B cell (primary cell): ENCODE measurements around the gene SLC9A3.

Experiments used
- EZH2 ChIP-seq: IDR thresholded peaks from 2 replicates; pipeline ENCODE4 v1.6.1; 2012; ENCODE audit warnings: borderline replicate concordance, low read depth, mild to moderate bottlenecking, moderate library complexity, low read length; ENCODE audit not compliant: insufficient read depth, poor library complexity, severe bottlenecking
- TF ChIP-seq, protein P1 (sequence below): fragments of 200-600 bp; IDR thresholded peaks from one replicate; pipeline ENCODE4 v1.8.0; 2022; ENCODE audit warnings: antibody characterized with exemption, mild to moderate bottlenecking

GRCh38 chr5:482506-482905 lies 41.7 kb downstream of the SLC9A3 start:
- no peak for TF ChIP-seq EZH2
- TF ChIP-seq, protein P1, sequence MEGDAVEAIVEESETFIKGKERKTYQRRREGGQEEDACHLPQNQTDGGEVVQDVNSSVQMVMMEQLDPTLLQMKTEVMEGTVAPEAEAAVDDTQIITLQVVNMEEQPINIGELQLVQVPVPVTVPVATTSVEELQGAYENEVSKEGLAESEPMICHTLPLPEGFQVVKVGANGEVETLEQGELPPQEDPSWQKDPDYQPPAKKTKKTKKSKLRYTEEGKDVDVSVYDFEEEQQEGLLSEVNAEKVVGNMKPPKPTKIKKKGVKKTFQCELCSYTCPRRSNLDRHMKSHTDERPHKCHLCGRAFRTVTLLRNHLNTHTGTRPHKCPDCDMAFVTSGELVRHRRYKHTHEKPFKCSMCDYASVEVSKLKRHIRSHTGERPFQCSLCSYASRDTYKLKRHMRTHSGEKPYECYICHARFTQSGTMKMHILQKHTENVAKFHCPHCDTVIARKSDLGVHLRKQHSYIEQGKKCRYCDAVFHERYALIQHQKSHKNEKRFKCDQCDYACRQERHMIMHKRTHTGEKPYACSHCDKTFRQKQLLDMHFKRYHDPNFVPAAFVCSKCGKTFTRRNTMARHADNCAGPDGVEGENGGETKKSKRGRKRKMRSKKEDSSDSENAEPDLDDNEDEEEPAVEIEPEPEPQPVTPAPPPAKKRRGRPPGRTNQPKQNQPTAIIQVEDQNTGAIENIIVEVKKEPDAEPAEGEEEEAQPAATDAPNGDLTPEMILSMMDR: no peak
